Globus pallidus (tissue), 1 donor: Measurements from ENCODE around the gene KIF27.
"Not testable (repeated sequence)": the region's sequence is repeated elsewhere in the genome, so short reads cannot be mapped to it uniquely, and the experiment has no call there.

Source experiments
- DNase-seq: peaks from one replicate; pipeline ENCODE4 v3.0.0-alpha.2; 2015; ENCODE audit warnings: low spot score

KIF27 gene, protein sequence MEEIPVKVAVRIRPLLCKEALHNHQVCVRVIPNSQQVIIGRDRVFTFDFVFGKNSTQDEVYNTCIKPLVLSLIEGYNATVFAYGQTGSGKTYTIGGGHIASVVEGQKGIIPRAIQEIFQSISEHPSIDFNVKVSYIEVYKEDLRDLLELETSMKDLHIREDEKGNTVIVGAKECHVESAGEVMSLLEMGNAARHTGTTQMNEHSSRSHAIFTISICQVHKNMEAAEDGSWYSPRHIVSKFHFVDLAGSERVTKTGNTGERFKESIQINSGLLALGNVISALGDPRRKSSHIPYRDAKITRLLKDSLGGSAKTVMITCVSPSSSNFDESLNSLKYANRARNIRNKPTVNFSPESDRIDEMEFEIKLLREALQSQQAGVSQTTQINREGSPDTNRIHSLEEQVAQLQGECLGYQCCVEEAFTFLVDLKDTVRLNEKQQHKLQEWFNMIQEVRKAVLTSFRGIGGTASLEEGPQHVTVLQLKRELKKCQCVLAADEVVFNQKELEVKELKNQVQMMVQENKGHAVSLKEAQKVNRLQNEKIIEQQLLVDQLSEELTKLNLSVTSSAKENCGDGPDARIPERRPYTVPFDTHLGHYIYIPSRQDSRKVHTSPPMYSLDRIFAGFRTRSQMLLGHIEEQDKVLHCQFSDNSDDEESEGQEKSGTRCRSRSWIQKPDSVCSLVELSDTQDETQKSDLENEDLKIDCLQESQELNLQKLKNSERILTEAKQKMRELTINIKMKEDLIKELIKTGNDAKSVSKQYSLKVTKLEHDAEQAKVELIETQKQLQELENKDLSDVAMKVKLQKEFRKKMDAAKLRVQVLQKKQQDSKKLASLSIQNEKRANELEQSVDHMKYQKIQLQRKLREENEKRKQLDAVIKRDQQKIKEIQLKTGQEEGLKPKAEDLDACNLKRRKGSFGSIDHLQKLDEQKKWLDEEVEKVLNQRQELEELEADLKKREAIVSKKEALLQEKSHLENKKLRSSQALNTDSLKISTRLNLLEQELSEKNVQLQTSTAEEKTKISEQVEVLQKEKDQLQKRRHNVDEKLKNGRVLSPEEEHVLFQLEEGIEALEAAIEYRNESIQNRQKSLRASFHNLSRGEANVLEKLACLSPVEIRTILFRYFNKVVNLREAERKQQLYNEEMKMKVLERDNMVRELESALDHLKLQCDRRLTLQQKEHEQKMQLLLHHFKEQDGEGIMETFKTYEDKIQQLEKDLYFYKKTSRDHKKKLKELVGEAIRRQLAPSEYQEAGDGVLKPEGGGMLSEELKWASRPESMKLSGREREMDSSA (N-terminal part only)

GRCh38 chr9:83920927-83921707 lies at the start of gene KIF27:
Gene KIF27, minus strand, starts transcription at chr9:83921432. Its CDS starts 5,841 bp downstream, at chr9:83915591.
- DNase-seq = peak; percentile 95

DNA sequence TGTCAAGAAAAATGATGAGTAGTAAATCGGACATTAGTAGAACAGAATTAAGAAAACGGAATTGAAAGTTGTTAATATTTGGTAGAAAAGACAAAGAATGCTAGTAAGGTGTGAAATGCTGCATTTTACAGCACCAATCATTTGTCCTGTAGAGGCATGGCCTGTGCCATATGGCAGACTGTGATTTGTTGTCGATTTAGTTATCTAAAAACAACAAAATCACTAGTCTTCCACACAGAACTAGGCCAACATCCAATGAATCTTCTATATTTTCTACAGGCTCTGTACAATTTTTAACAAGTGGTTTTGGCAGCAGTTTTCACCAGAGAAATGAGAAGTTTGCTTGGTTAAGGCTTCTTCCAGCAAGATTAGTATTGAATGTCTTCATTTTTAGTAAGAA lies 48.4 kb upstream of the KIF27 start:
- DNase-seq = no peak

- DNase-seq = no peak
Observed at GRCh38 chr9:83967073-83967472, 45.8 kb upstream of the KIF27 start.

DNA sequence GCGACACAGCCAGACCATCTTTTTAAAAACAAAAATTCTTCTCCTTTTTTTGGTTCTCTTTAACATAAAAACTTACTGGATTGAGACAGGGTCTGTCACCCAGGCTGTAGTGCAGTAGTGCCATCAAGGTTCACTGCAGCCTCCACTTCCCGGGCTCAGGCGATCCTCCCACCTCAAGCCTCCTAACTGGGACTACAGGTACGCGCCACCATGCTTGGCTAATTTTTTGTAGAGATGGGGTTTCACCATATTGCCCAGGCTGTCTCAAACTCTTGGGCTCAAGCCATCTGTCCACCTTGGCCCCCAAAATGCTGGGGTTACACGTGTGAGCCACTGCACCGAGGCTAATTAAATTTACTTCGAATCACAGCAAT lies 45.0 kb upstream of the KIF27 start:
- DNase-seq = no peak

DNA sequence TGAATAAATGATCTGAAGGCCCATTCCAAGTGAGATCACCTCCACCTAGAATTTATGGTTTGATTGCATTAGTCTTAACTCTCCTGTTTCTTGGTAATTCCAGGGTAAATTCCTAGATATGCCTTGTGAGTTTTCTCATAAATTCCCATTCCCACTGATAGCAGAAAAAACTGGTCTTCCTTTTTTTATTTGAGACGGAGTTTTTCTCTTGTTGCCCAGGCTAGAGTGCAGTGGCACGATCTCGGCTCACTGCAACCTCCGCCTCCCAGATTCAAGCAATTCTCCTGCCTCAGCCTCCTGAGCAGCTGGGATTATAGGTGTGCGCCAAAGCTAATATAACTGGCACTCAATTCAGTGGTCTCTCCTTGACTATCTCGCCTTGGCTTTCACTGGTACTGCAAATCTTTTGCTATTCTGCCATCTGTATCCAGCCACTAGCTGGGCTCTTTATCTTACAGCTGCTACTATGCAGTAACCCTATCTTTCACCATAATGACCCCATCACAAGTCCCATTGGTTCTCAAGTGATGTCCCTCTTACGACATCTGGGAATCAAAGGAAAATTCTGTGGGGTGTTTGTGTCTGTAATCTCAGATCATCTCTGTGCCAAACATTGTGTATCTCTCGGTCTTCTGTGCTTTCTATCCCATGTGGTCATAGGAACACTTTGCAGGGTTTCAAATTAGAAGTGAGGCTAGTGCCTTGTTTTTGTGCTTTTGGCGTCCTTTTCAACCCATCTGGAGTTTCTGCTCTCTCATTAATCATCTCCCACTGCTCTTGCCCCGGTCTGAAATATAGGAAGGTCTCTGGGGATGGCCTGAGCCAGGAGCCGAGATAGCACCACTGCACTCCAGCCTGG lies 44.3 kb upstream of the KIF27 start:
- no peak for DNase-seq

DNA sequence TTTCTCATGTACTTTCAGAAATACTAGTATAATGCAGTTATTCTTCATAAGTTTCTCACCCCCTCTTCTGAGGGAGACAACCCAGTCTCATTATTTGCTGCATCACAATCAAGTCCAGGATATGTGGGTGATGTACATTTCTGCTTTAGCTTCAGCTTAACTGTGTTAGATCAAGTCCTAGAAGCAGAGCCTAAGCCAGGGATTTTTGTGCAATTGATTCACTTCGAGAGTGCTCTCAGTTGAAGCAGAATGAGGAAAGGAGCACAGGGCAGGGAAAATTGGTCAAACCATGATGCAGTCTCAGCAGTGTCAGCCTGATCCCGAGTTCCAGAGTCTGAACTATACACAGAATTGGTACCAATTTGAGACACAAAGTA lies 43.7 kb upstream of the KIF27 start:
- no peak for DNase-seq

DNA sequence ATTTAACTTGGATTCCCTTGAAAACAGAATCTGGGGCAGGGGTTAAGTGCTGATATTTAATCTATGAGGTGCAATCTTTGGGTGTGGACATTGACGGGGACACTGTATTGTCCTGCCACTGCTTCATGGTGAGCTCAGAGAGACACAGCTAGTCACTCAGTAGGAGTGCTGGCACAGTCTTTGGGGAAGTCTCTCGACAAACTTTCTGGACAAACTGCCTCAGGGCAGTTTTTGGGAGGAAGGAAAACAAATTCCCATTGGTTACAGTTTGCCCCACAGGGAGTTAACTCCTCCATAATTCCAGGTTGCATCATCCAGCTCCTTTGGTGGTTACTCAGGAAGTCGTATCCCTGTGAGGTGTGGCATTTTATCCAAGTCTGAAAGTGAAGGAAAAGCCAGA lies 40.9 kb upstream of the KIF27 start:
- no peak for DNase-seq

DNA sequence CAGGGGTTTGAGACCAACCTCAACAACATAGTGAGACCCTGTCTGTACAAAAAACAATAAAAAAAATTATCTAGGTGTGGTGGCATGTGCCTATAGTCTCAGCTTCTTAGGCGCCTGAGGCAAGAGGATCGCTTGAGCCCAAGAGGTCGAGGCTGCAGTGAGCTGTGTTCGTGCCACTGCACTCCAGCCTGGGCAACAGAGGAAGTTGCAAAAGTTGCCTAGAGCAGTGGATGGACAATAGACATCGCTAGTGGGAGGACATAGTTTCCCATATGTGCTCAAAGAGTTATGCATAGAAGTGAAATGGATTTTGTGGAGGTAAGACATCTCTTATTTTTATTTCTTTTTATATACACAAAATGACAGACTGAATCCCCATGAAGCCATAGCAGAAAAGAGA lies 39.8 kb upstream of the KIF27 start:
- no peak for DNase-seq

GRCh38 chr9:83959061-83959460 lies 37.8 kb upstream of the KIF27 start:
- DNase-seq = no peak

DNA sequence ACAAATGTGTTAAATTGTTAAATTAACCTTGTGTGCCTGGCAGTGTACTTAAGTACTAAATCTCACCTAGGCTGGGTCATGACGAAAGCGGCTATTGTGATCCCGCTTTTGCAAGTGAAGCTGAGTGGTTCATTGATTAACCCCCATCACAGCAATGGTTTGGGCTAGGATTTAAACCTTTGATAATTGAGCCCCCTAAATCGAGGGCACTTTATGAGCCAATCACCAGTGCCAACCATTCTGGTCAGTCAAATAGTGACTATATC lies 35.9 kb upstream of the KIF27 start:
- no peak for DNase-seq

DNA sequence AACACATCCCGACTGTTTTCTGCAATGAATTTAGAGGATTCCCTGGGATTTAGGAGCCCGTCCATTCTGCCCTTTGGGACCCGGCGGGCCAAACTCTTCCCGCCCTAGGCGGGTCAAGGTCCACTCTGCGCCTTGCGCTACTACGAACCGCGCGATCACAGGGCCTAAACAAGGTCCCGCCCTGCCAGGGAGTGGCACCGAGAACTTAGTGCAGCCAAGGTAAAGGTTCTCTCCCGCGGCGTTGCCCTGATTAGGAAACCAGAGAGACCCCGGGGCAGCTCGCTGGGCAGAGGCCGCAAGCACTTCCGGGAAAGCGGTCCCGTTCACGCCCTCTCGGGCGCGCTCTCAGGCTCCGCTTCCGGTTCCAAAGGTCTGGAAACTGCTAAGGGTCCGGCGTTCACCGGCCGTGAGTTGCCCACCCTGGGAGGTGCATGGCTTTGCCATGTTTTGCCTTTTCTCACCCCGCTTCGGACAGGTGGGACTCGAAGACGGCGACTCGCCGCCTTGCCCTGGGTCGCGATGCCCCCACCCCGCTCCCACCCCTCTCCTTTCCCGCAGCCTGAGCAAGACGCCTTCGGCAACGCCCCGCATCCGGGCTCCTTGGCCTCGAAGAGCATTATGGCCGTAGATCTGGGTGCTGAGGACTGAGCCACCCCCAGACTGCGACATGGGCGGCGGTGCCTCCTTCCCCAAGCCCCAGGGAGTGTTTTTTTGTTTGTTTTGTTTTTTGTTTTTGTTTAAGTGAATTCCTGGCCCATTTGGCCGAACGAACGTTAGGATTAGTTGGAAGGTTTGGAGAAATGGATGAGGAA lies 35.4 kb upstream of the KIF27 start:
- DNase-seq = peak; percentile 66

DNA sequence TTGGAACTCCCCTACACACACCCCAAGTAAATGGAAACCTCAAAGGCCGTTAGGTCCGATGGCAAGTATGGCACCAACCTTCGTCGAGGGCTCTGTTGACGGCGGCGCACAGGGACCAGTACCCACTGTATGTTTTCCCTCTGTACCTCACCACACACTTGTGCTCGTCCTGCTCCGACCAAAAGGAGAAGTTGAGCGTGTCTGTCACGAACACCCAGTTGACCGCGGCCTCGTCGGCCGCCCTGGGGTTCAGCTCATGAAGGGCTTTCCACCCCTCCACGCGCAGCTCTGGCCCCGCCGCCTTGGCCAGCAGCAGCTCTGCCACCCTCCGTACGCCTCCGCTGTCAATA lies 34.8 kb upstream of the KIF27 start:
- peak; percentile 38 for DNase-seq

DNA sequence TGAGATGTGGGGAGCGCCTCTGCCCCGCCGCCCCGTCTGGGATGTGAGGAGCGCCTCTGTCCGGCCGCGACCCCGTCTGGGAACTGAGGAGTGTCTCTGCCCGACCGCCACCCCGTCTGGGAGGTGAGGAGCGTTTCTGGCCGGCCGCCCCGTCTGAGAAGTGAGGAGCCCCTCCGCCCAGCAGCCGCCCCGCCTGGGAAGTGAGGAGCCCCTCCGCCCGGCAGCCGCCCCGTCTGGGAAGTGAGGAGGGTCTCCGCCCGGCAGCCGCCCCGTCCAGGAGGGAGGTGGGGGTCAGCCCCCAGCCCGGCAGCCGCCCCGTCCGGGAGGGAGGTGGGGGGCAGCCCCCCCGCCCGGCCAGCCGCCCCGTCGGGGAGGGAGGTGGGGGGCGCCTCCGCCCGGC lies 26.9 kb upstream of the KIF27 start:
- DNase-seq = not testable (repeated sequence)

DNA sequence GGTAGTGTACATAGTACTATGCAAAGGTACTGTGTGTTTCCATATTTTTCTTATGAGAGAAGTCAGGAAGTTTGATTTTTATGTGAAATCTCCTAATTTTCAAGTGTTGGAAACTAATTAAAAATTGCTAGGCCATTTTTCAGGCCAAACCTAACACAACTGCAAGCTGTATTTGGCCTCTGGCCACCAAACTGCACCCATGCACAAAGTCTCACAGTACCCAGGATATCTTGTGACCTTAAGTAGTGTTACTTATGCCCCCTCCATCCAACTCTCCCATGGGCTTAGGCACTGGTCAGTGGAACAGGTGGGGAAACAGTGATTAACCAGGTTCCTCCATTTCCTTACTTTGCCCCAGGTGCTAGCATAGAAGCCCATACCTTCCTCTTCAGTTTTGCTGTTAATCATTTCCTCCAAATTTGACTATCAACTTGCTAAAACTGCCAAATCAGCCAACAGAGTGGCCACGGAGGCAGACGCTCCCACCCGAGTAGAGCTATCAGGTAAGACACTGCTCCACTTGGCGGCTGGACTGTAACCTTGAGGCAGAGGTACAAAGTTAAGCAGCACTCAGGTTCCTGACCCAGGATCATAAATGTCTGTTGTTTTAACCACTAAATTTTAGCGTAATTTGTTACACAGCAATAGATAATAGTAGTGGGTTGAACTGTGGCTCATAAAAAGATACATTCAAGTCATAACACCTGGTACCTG lies 19.5 kb upstream of the KIF27 start:
- no peak for DNase-seq

- peak; percentile 42 for DNase-seq
Observed at GRCh38 chr9:83937861-83938455, 16.7 kb upstream of the KIF27 start.

DNA sequence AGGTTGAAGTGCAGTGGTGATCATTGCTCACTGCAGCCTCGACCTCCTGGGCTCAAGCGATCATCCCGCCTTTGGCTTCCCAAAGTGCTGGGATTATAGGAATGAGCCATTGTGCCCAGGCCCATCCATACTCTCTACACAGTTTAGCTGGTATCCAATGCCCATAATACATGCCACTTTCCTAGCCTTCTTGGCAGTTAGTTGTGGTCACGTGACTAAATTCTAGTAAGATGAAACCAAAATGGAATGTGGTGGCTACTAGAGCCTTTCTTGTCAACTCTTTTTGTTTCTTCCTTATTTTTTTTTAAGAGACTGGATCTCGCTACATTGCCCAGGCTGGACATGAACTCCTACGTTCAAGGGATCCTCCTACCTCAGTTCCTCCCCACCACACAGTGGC lies 15.3 kb upstream of the KIF27 start:
- DNase-seq = no peak

- DNase-seq = no peak
Observed at GRCh38 chr9:83935276-83935935, 14.2 kb upstream of the KIF27 start.

DNA sequence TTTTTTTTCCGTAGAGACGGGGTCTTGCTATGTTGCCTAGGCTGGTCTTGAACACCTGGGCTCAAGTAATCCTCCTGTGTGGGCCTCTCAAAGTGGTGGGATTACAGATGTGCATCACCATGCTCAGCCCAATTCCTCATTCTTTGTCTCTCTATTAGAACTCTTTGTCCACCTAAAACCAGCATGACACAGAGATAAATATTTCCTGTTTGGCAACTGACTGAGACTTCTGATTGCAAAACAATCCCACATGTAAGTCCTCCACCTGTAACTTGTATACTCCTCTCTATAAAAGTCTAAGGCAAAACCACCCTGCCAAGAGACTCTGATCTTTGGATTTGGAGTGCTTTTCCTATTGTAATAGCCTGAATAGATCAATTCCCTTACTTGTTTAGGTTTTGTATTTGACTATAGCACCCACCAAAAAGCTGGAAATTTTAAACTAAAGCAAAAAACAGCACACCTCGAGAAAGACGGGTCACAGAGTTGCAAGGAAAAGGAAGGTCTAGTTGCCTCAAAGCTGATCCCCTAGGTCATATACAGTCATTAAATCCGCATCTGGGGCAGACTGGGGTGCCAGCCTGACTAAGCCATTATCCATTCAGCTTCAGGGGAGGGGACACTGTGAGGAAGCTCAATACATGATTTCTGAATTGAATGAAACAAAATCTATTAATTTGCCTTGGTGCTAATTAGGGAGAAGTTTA lies 13.5 kb upstream of the KIF27 start:
- DNase-seq = no peak
